Stomach (tissue), 9 donors: Measurements from ENCODE around the gene TPSB2. TPM values are rescaled to one million over a fixed set of nuclear protein-coding genes. Genes with fewer than 3 reads are reported as not detected.

Source experiments
- DNase-seq, 2 donors: peaks; one replicate each; pipeline versions ENCODE4 v3.0.0 to v3.0.0-alpha.2; 2013 to 2019
- H3K27ac ChIP-seq, 5 donors: fragments of 200-600 bp in 4 of 5; sonication (generic) in 4 of 5; one replicate each; pipeline ENCODE4 v1.5.1; 2013 to 2019; ENCODE audit warnings: mild to moderate bottlenecking in 1 of 5, moderate library complexity in 1 of 5
- H3K27me3 ChIP-seq, 3 donors: fragments of 200-600 bp; sonication (generic); one replicate each; pipeline ENCODE4 v1.5.1; 2017 to 2019; ENCODE audit warnings: mixed run types in 1 of 3
- H3K36me3 ChIP-seq, 4 donors: fragments of 200-600 bp; sonication (generic); 1 replicate in 3 of 4; 2 replicates in 1 of 4; pipeline ENCODE4 v1.5.1; 2016 to 2019
- H3K4me1 ChIP-seq, 4 donors: fragments of 200-600 bp; sonication (generic); one replicate each; pipeline ENCODE4 v1.5.1; 2016 to 2019
- H3K4me3 ChIP-seq, 4 donors: fragments of 200-600 bp; sonication (generic) in 3 of 4; one replicate each; pipeline ENCODE4 v1.5.1; 2016 to 2019; ENCODE audit warnings: mild to moderate bottlenecking in 1 of 4
- H3K9me3 ChIP-seq, 4 donors: fragments of 200-600 bp; sonication (generic); one replicate each; pipeline ENCODE4 v1.5.1; 2016 to 2019
- CTCF ChIP-seq, 7 experiments: fragments of 450-650 bp in 4 of 7; fragments of 200-600 bp in 3 of 7; sonication (generic) in 3 of 7; IDR thresholded peaks; one replicate each; pipeline ENCODE4 v1.5.1; 2016 to 2019; ENCODE audit warnings: antibody characterized with exemption in 7 of 7, control low read depth in 2 of 7, mild to moderate bottlenecking in 1 of 7
- EP300 ChIP-seq: sonication (generic); formaldehyde crosslinking; IDR thresholded peaks from one replicate; pipeline ENCODE4 v1.6.1; 2017; ENCODE audit warnings: antibody characterized with exemption
- POLR2A ChIP-seq, 4 donors: fragments of 450-650 bp; IDR thresholded peaks; one replicate each; pipeline ENCODE4 v1.6.1; 2016; ENCODE audit warnings: antibody characterized with exemption in 4 of 4, control low read depth in 2 of 4, mild to moderate bottlenecking in 1 of 4, moderate library complexity in 1 of 4
- POLR2AphosphoS5 ChIP-seq, 3 donors: sonication (generic); formaldehyde crosslinking; IDR thresholded peaks; one replicate each; pipeline ENCODE4 v1.6.1; 2016; ENCODE audit warnings: antibody characterized with exemption in 3 of 3
- WGBS, 5 donors: extraction: QIAGEN DNeasy Blood & Tissue Kit in 3 of 5; methylation state at CpG; one replicate each; pipeline versions ENCODE4 v1.1.5 to v1.1.7; 2013 to 2018; 5-methylcytosine and 5-hydroxymethylcytosine counted together
- intact Hi-C: fragments of 100-400 bp; cut with DNase I; formaldehyde crosslinking; loops from one replicate; pipeline ENCODE4 v1.15.1; 2023; ENCODE audit warnings: low total_unique reads
- polyA plus RNA-seq, 3 donors: library from polyadenylated mRNA; stranded (reverse); fragments of 200-250 nt; gene quantifications; one replicate each; pipeline ENCODE4 v1.2.3, GENCODE V29; 2013
- total RNA-seq, 5 donors: library from RNA; depleted of rRNA; stranded (reverse); fragments of >200 nt; gene quantifications; one replicate each; pipeline versions ENCODE4 v1.1.0 to v1.2.3, GENCODE V29; 2014 to 2016
- donor health status: healthy with polysubstance abuse.
- donor health status: Bipolar disorder and iron deficiency.
- donor health status: healthy.

TPSB2 gene
- total and polyA plus RNA-seq, 8 donors = 1.8 to 164 (median 47.9) TPM; not detected in 1

GRCh38 chr16:1181404-1182315 lies 48.3 kb downstream of the TPSB2 start:
- peaks cover 30 to 61% (median 40%) of the 10 kb centered on the region in 4 donors for H3K4me1 ChIP-seq
- peaks cover 0 to 43% (median 0%) of the 10 kb centered on the region in 3 donors for H3K27me3 ChIP-seq
- intact Hi-C loops = no loop called here
- no peaks in the 10 kb centered on the region for H3K9me3 ChIP-seq
- peaks cover 0 to 6% (median 0%) of the 10 kb centered on the region in 4 donors for H3K36me3 ChIP-seq
- TF ChIP-seq EP300 (no peak), POLR2AphosphoS5 (IDR thresholded peaks at IDR 0.05) (no peak), POLR2A (IDR thresholded peaks at IDR 0.05) (no peak)
- 42 to 53% (median 51%) methylated on average over 34 to 39 of the region's 39 CpGs for WGBS, 5 donors
- H3K4me3 ChIP-seq = peak overlapping the region in 1 of 4 donors; percentile 27
- peak in 1 of 2 donors; percentile 43 for DNase-seq
- H3K27ac ChIP-seq = peak overlapping the region; percentile 5 to 85 (median 76)

- H3K36me3 ChIP-seq = no peaks in the 10 kb centered on the region
- DNase-seq = peak in 1 of 2 donors; percentile 68
- H3K4me1 ChIP-seq = peaks cover 30 to 61% (median 43%) of the 10 kb centered on the region in 4 donors
- no peak for TF ChIP-seq POLR2AphosphoS5 (IDR thresholded peaks at IDR 0.05)
- no peak for TF ChIP-seq POLR2A (IDR thresholded peaks at IDR 0.05)
- TF ChIP-seq CTCF (IDR thresholded peaks at IDR 0.05) = no peak
- no peak for TF ChIP-seq EP300
- WGBS, 5 donors = 42 to 48% (median 44%) methylated on average over 11 to 38 of the region's 38 CpGs
- no peaks in the 10 kb centered on the region for H3K9me3 ChIP-seq
- H3K27me3 ChIP-seq = peaks cover 0 to 43% (median 0%) of the 10 kb centered on the region in 3 donors
- peak overlapping the region in 4 of 5 donors; percentile 73 to 85 (median 78) for H3K27ac ChIP-seq
- no peak overlapping the region for H3K4me3 ChIP-seq
- intact Hi-C loops = no loop called here
Measured at GRCh38 chr16:1180549-1181403, 49.2 kb downstream of the TPSB2 start.

Other genes starting within 250 kb of the TPSB2 start
- gene SOX8, start 248.4 kb downstream of the TPSB2 start, total RNA-seq = 10 to 100 TPM in 1 of 5 donors, 1 to 10 TPM in 1, under 1 TPM in 1, not detected in 2; 0.45 to 15.1 (median 3.3) TPM
- gene SOX8, start 248.4 kb downstream of the TPSB2 start, polyA plus RNA-seq = 1 to 10 TPM in 1 of 3 donors, under 1 TPM in 1, not detected in 1; 0.50 to 1.1 TPM
- gene SSTR5, start 157.4 kb downstream of the TPSB2 start, total RNA-seq = not detected
- under 1 TPM in 1 of 3 donors, not detected in 2; 0.13 TPM for gene SSTR5, start 157.4 kb downstream of the TPSB2 start, polyA plus RNA-seq
- gene C1QTNF8, start 133.9 kb downstream of the TPSB2 start, total RNA-seq = not detected
- gene C1QTNF8, start 133.9 kb downstream of the TPSB2 start, polyA plus RNA-seq = not detected
- 10 to 100 TPM; 15.8 to 49.6 (median 33.3) TPM for gene CACNA1H, start 77.1 kb downstream of the TPSB2 start, total RNA-seq
- 10 to 100 TPM in 1 of 3 donors, 1 to 10 TPM in 2; 1.5 to 14.5 (median 4.2) TPM for gene CACNA1H, start 77.1 kb downstream of the TPSB2 start, polyA plus RNA-seq
- 10 to 100 TPM in 1 of 5 donors, not detected in 4; 22.9 TPM for gene TPSG1, start 4.9 kb downstream of the TPSB2 start, total RNA-seq
- 1 to 10 TPM in 1 of 3 donors, under 1 TPM in 1, not detected in 1; 0.10 to 1.2 TPM for gene TPSG1, start 4.9 kb downstream of the TPSB2 start, polyA plus RNA-seq
- gene TPSAB1, start 10.5 kb upstream of the TPSB2 start, total RNA-seq = 100 to 1,000 TPM in 3 of 5 donors, 10 to 100 TPM in 2; 15.4 to 202 (median 110) TPM
- 100 to 1,000 TPM in 1 of 3 donors, 10 to 100 TPM in 2; 16.9 to 115 (median 32.1) TPM for gene TPSAB1, start 10.5 kb upstream of the TPSB2 start, polyA plus RNA-seq
- 1 to 10 TPM in 1 of 5 donors, not detected in 4; 7.6 TPM for gene TPSD1, start 25.9 kb upstream of the TPSB2 start, total RNA-seq
- 1 to 10 TPM in 2 of 3 donors, under 1 TPM in 1; 0.70 to 6.4 (median 2.6) TPM for gene TPSD1, start 25.9 kb upstream of the TPSB2 start, polyA plus RNA-seq
- 10 to 100 TPM; 42.0 to 71.0 (median 48.0) TPM for gene UBE2I, start 79.5 kb upstream of the TPSB2 start, total RNA-seq
- gene UBE2I, start 79.5 kb upstream of the TPSB2 start, polyA plus RNA-seq = 10 to 100 TPM; 42.2 to 48.2 (median 42.6) TPM
- 10 to 100 TPM in 1 of 5 donors, 1 to 10 TPM in 4; 3.7 to 94.7 (median 6.7) TPM for gene BAIAP3, start 103.5 kb upstream of the TPSB2 start, total RNA-seq
- gene BAIAP3, start 103.5 kb upstream of the TPSB2 start, polyA plus RNA-seq = 1 to 10 TPM; 1.5 to 3.6 (median 2.5) TPM
- gene TSR3, start 121.7 kb upstream of the TPSB2 start, total RNA-seq = 100 to 1,000 TPM in 1 of 5 donors, 10 to 100 TPM in 3, 1 to 10 TPM in 1; 9.3 to 441 (median 41.1) TPM
- 10 to 100 TPM; 65.6 to 74.5 (median 71.9) TPM for gene TSR3, start 121.7 kb upstream of the TPSB2 start, polyA plus RNA-seq
- gene GNPTG, start 121.7 kb upstream of the TPSB2 start, total RNA-seq = 10 to 100 TPM; 32.5 to 87.9 (median 42.0) TPM
- 10 to 100 TPM; 30.0 to 56.1 (median 30.4) TPM for gene GNPTG, start 121.7 kb upstream of the TPSB2 start, polyA plus RNA-seq
- 10 to 100 TPM; 13.6 to 75.0 (median 50.2) TPM for gene UNKL, start 184.5 kb upstream of the TPSB2 start, total RNA-seq
- 1 to 10 TPM; 4.8 to 5.5 (median 5.0) TPM for gene UNKL, start 184.5 kb upstream of the TPSB2 start, polyA plus RNA-seq
- gene UQCC4, start 190.6 kb upstream of the TPSB2 start, total RNA-seq = 10 to 100 TPM in 2 of 5 donors, 1 to 10 TPM in 1, not detected in 2; 3.3 to 21.1 (median 16.3) TPM
- 10 to 100 TPM; 21.0 to 22.8 (median 21.2) TPM for gene UQCC4, start 190.6 kb upstream of the TPSB2 start, polyA plus RNA-seq
- gene PERCC1, start 200.9 kb upstream of the TPSB2 start, total RNA-seq = 10 to 100 TPM in 1 of 5 donors, 1 to 10 TPM in 1, not detected in 3; 2.0 to 21.4 TPM
- gene PERCC1, start 200.9 kb upstream of the TPSB2 start, polyA plus RNA-seq = 1 to 10 TPM in 1 of 3 donors, not detected in 2; 3.3 TPM
- not detected for gene CCDC154, start 214.4 kb upstream of the TPSB2 start, total RNA-seq
- 1 to 10 TPM in 2 of 3 donors, under 1 TPM in 1; 0.31 to 4.5 (median 3.1) TPM for gene CCDC154, start 214.4 kb upstream of the TPSB2 start, polyA plus RNA-seq
- gene CLCN7, start 244.8 kb upstream of the TPSB2 start, total RNA-seq = 100 to 1,000 TPM in 2 of 5 donors, 10 to 100 TPM in 3; 47.2 to 489 (median 69.1) TPM
- gene CLCN7, start 244.8 kb upstream of the TPSB2 start, polyA plus RNA-seq = 10 to 100 TPM in 2 of 3 donors, 1 to 10 TPM in 1; 8.7 to 36.5 (median 27.3) TPM